Astrocyte (in vitro differentiated cells and primary cell): ENCODE results near the gene PPP2R5C. TPM values are rescaled to one million over a fixed set of nuclear protein-coding genes. Genes with fewer than 3 reads are reported as not detected.
A peak's percentile ranks its signal among the peaks of the same experiment; 100 is the strongest.

ENCODE experiments used
- DNase-seq: peaks from one replicate; pipeline ENCODE4 v3.0.0-alpha.2; 2010; ENCODE audit warnings: low read depth
- FAIRE-seq: peaks from 2 replicates; lab custom pipeline; 2011; peaks lifted over from hg19 to GRCh38; lab: Jason Lieb, UNC
- H2AFZ ChIP-seq: 2 replicates; pipeline ENCODE4 v1.6.0; 2012; ENCODE audit warnings: low read depth, low read length, inconsistent platforms
- H3K27ac ChIP-seq: 2 replicates; pipeline ENCODE4 v1.5.1; 2011; ENCODE audit warnings: low read depth, low read length, inconsistent platforms
- H3K27me3 ChIP-seq: 2 replicates; pipeline ENCODE4 v1.6.0; 2011; ENCODE audit warnings: low read length, inconsistent platforms; ENCODE audit not compliant: insufficient read depth
- H3K36me3 ChIP-seq: 2 replicates; pipeline ENCODE4 v1.5.1; 2011; ENCODE audit warnings: low read length, inconsistent platforms; ENCODE audit not compliant: insufficient read depth
- H3K4me1 ChIP-seq: 2 replicates; pipeline ENCODE4 v1.5.1; 2011; ENCODE audit warnings: low read length, inconsistent platforms; ENCODE audit not compliant: insufficient read depth
- H3K4me2 ChIP-seq: 2 replicates; pipeline ENCODE4 v1.6.0; 2012; ENCODE audit warnings: low read length, inconsistent platforms
- H3K4me3 ChIP-seq: 2 replicates; pipeline ENCODE4 v1.5.1; 2011; ENCODE audit warnings: low read depth, mild to moderate bottlenecking, low read length, inconsistent platforms; ENCODE audit not compliant: insufficient read depth
- H3K79me2 ChIP-seq: 2 replicates; pipeline ENCODE4 v1.6.0; 2012; ENCODE audit warnings: mild to moderate bottlenecking, low read length, inconsistent platforms; ENCODE audit not compliant: insufficient read depth
- H3K9ac ChIP-seq: 2 replicates; pipeline ENCODE4 v1.6.0; 2012; ENCODE audit warnings: mild to moderate bottlenecking, low read length, inconsistent platforms
- H3K9me3 ChIP-seq: 2 replicates; pipeline ENCODE4 v1.5.1; 2012; ENCODE audit warnings: low read depth, mild to moderate bottlenecking, low read length, inconsistent platforms; ENCODE audit not compliant: insufficient read depth
- H4K20me1 ChIP-seq: 2 replicates; pipeline ENCODE4 v1.6.0; 2012; ENCODE audit warnings: low read length, inconsistent platforms; ENCODE audit not compliant: insufficient read depth
- H3K27ac Mint-ChIP-seq: one replicate; pipeline ENCODE4 v1.8.0; 2021; ENCODE audit warnings: mild to moderate bottlenecking, mixed read lengths; ENCODE audit not compliant: unreplicated experiment
- H3K27me3 Mint-ChIP-seq: one replicate; pipeline ENCODE4 v1.8.0; 2021; ENCODE audit warnings: low read depth, mixed read lengths; ENCODE audit not compliant: unreplicated experiment
- H3K36me3 Mint-ChIP-seq: one replicate; pipeline ENCODE4 v1.8.0; 2021; ENCODE audit warnings: low read depth, mixed read lengths; ENCODE audit not compliant: unreplicated experiment
- H3K4me1 Mint-ChIP-seq: one replicate; pipeline ENCODE4 v1.8.0; 2021; ENCODE audit warnings: low read depth, mixed read lengths; ENCODE audit not compliant: unreplicated experiment
- H3K4me3 Mint-ChIP-seq: one replicate; pipeline ENCODE4 v1.8.0; 2021; ENCODE audit warnings: mild to moderate bottlenecking, moderate library complexity, mixed read lengths; ENCODE audit not compliant: unreplicated experiment
- H3K9me3 Mint-ChIP-seq: one replicate; pipeline ENCODE4 v1.8.0; 2021; ENCODE audit warnings: mild to moderate bottlenecking, mixed read lengths; ENCODE audit not compliant: unreplicated experiment
- EZH2 ChIP-seq: IDR thresholded peaks from 2 replicates; pipeline ENCODE4 v1.6.1; 2012; ENCODE audit warnings: mild to moderate bottlenecking, low read length, inconsistent platforms; ENCODE audit not compliant: insufficient read depth
- total RNA-seq: library from RNA; stranded (reverse); gene quantifications from 2 replicates; pipeline ENCODE4 v1.2.1, GENCODE V29; 2021
- TF ChIP-seq, protein P1 (sequence below): IDR thresholded peaks from 2 replicates; pipeline ENCODE4 v1.5.1; 2011; ENCODE audit warnings: low read depth, mild to moderate bottlenecking, inconsistent platforms, low read length, moderate library complexity; ENCODE audit not compliant: insufficient read depth

PPP2R5C gene
- total RNA-seq, 1 donor from 2014 or later = 102 TPM

DNA sequence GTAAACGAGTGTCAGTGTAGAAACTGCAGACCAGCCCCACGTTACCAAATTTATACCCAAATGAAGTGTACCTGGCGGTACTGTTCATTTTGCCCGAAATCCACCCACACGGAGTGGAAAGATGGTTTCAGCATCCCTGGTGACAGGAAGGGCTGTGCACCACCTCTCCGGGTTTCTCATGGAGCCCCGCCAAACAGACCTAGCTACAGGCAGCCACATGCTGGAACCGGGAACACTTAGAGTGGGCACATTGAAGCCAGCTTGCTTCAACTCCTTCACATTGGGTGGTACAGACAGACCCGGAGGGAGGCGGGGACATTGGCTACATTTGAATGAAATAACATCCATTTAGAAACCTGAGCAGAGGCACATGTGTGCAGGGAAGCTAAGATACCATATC is 84.4 kb downstream of the PPP2R5C start:
- H3K79me2 ChIP-seq = peaks cover 95% of the 10 kb centered on the region
- DNase-seq (no peak), FAIRE-seq (no peak)
- H3K4me2 ChIP-seq = no peak overlapping the region
- no peaks in the 10 kb centered on the region for H3K36me3 ChIP-seq
- H4K20me1 ChIP-seq = peaks cover 88% of the 10 kb centered on the region
- peaks cover 5% of the 10 kb centered on the region for H3K36me3 Mint-ChIP-seq
- H3K9ac ChIP-seq = no peak overlapping the region
- H3K27me3 Mint-ChIP-seq = no peaks in the 10 kb centered on the region
- peaks cover 4% of the 10 kb centered on the region for H3K4me1 Mint-ChIP-seq
- no peak overlapping the region for H3K27ac Mint-ChIP-seq
- no peak overlapping the region for H3K4me3 Mint-ChIP-seq
- H3K4me1 ChIP-seq = no peaks in the 10 kb centered on the region
- H3K4me3 ChIP-seq = no peak overlapping the region
- no peak overlapping the region for H3K27ac ChIP-seq
- H3K9me3 Mint-ChIP-seq = no peaks in the 10 kb centered on the region
- H3K27me3 ChIP-seq = no peaks in the 10 kb centered on the region
- TF ChIP-seq, protein P1, sequence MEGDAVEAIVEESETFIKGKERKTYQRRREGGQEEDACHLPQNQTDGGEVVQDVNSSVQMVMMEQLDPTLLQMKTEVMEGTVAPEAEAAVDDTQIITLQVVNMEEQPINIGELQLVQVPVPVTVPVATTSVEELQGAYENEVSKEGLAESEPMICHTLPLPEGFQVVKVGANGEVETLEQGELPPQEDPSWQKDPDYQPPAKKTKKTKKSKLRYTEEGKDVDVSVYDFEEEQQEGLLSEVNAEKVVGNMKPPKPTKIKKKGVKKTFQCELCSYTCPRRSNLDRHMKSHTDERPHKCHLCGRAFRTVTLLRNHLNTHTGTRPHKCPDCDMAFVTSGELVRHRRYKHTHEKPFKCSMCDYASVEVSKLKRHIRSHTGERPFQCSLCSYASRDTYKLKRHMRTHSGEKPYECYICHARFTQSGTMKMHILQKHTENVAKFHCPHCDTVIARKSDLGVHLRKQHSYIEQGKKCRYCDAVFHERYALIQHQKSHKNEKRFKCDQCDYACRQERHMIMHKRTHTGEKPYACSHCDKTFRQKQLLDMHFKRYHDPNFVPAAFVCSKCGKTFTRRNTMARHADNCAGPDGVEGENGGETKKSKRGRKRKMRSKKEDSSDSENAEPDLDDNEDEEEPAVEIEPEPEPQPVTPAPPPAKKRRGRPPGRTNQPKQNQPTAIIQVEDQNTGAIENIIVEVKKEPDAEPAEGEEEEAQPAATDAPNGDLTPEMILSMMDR = no peak
- no peak for TF ChIP-seq EZH2
- H3K9me3 ChIP-seq = no peaks in the 10 kb centered on the region
- H2AFZ ChIP-seq = no peak overlapping the region

DNA sequence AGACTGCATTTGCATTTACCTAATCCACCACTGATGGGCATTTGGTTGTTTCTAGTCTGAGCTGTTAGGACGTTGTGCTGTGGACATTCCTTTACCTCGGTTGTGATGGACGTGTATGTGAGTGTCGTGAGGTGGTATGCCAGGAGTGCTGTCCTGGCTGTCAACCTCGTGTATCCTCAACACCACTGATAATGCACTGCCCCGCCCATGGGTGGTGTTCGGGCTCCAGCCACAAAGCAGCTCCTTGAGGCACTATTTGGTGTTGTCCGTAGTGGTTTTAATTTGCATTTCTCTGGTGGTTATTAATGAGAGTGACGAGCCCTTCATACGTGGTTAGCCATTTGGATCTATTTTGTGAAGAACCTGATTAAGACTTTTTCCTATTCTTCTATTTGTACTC is 87.6 kb downstream of the PPP2R5C start:
- Histone ChIP-seq H3K27ac (no peak overlapping the region), H3K9ac (no peak overlapping the region), H3K9me3 (no peaks in the 10 kb centered on the region), H3K27me3 (no peaks in the 10 kb centered on the region), H3K4me1 (no peaks in the 10 kb centered on the region), H4K20me1 (peaks cover 85% of the 10 kb centered on the region), H3K36me3 (no peaks in the 10 kb centered on the region), H3K4me3 (no peak overlapping the region), H3K79me2 (peaks cover 95% of the 10 kb centered on the region), H3K4me2 (no peak overlapping the region), H2AFZ (no peak overlapping the region)
- H3K9me3 Mint-ChIP-seq = no peaks in the 10 kb centered on the region
- TF ChIP-seq EZH2 = no peak
- TF ChIP-seq, protein P1 = no peak
- H3K4me3 Mint-ChIP-seq = no peak overlapping the region
- peaks cover 4% of the 10 kb centered on the region for H3K36me3 Mint-ChIP-seq
- H3K27ac Mint-ChIP-seq = no peak overlapping the region
- DNase-seq (no peak), FAIRE-seq (peak; percentile 5)
- H3K4me1 Mint-ChIP-seq = peaks cover 8% of the 10 kb centered on the region
- H3K27me3 Mint-ChIP-seq = no peaks in the 10 kb centered on the region

DNA sequence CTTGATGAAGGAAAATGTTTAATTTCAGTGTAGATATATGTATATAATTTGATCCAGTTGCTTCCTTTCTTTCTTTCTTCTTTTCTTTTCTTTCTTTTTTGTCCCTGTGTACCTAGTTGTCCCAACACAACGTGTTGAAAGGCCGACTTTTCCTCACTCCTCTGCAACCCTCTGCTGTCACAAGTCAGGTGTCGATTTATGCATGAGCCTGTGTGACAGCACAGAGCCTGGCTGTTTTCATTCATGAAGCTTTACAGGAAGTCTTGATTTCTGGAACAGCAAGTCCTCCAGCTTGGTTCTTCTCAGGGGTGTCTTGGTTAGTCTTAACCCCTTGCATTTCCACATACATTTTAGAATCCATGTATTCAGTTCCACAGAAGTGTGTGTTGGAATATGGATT is 88.1 kb downstream of the PPP2R5C start:
- FAIRE-seq (no peak), DNase-seq (no peak)
- no peak overlapping the region for H2AFZ ChIP-seq
- Mint-ChIP-seq H3K9me3 (no peaks in the 10 kb centered on the region), H3K4me3 (no peak overlapping the region), H3K27ac (no peak overlapping the region), H3K36me3 (peaks cover 4% of the 10 kb centered on the region), H3K27me3 (no peaks in the 10 kb centered on the region), H3K4me1 (peaks cover 13% of the 10 kb centered on the region)
- H3K27me3 ChIP-seq = no peaks in the 10 kb centered on the region
- no peaks in the 10 kb centered on the region for H3K4me1 ChIP-seq
- H4K20me1 ChIP-seq = peaks cover 85% of the 10 kb centered on the region
- TF ChIP-seq, protein P1 = no peak
- TF ChIP-seq EZH2 = no peak
- no peak overlapping the region for H3K9ac ChIP-seq
- H3K4me3 ChIP-seq = no peak overlapping the region
- H3K36me3 ChIP-seq = no peaks in the 10 kb centered on the region
- H3K27ac ChIP-seq = no peak overlapping the region
- no peak overlapping the region for H3K4me2 ChIP-seq
- peaks cover 95% of the 10 kb centered on the region for H3K79me2 ChIP-seq
- H3K9me3 ChIP-seq = no peaks in the 10 kb centered on the region
